Measurements from ENCODE around the gene PANK3.
"Not testable (repeated sequence)": the region's sequence is repeated elsewhere in the genome, so short reads cannot be mapped to it uniquely, and the experiment has no call there.

Gene PANK3

GRCh38 chr5:168591302-168592013, 12.3 kb upstream of the PANK3 start:
- Histone ChIP-seq H3K27me3 (ENCODE audit: control insufficient read depth, insufficient read depth, low read length) (no peaks in the 10 kb centered on the region), H3K4me1 (ENCODE audit: control insufficient read depth, low read depth, low read length) (no peaks in the 10 kb centered on the region), H3K27ac (ENCODE audit: low read length) (no peak overlapping the region), H3K36me3 (ENCODE audit: control insufficient read depth, low read depth, low read length) (no peaks in the 10 kb centered on the region), H3K9me3 (ENCODE audit: control insufficient read depth, low read depth, low read length) (no peaks in the 10 kb centered on the region), H3K4me3 (ENCODE audit: low read length) (no peak overlapping the region), H3K9ac (ENCODE audit: low read length) (no peak overlapping the region)

GRCh38 chr5:168590666-168591065, 11.5 kb upstream of the PANK3 start:
- H3K4me3 ChIP-seq (ENCODE audit: low read length) = no peak overlapping the region
- H3K36me3 ChIP-seq (ENCODE audit: control insufficient read depth, low read depth, low read length) = no peaks in the 10 kb centered on the region
- no peaks in the 10 kb centered on the region for H3K27me3 ChIP-seq (ENCODE audit: control insufficient read depth, insufficient read depth, low read length)
- no peak overlapping the region for H3K27ac ChIP-seq (ENCODE audit: low read length)
- H3K4me1 ChIP-seq (ENCODE audit: control insufficient read depth, low read depth, low read length) = no peaks in the 10 kb centered on the region
- H3K9me3 ChIP-seq (ENCODE audit: control insufficient read depth, low read depth, low read length) = no peaks in the 10 kb centered on the region
- H3K9ac ChIP-seq (ENCODE audit: low read length) = no peak overlapping the region

GRCh38 chr5:168587987-168588386, 8.8 kb upstream of the PANK3 start:
- H3K27ac ChIP-seq (ENCODE audit: low read length) = no peak overlapping the region
- no peaks in the 10 kb centered on the region for H3K9me3 ChIP-seq (ENCODE audit: control insufficient read depth, low read depth, low read length)
- H3K4me3 ChIP-seq (ENCODE audit: low read length) = no peak overlapping the region
- no peak overlapping the region for H3K9ac ChIP-seq (ENCODE audit: low read length)
- no peaks in the 10 kb centered on the region for H3K4me1 ChIP-seq (ENCODE audit: control insufficient read depth, low read depth, low read length)
- no peaks in the 10 kb centered on the region for H3K27me3 ChIP-seq (ENCODE audit: control insufficient read depth, insufficient read depth, low read length)
- no peaks in the 10 kb centered on the region for H3K36me3 ChIP-seq (ENCODE audit: control insufficient read depth, low read depth, low read length)

GRCh38 chr5:168585119-168585856, 6.1 kb upstream of the PANK3 start:
- Histone ChIP-seq H3K36me3 (ENCODE audit: control insufficient read depth, low read depth, low read length) (no peaks in the 10 kb centered on the region), H3K9me3 (ENCODE audit: control insufficient read depth, low read depth, low read length) (no peaks in the 10 kb centered on the region), H3K27me3 (ENCODE audit: control insufficient read depth, insufficient read depth, low read length) (no peaks in the 10 kb centered on the region), H3K4me1 (ENCODE audit: control insufficient read depth, low read depth, low read length) (peaks cover 3% of the 10 kb centered on the region), H3K9ac (ENCODE audit: low read length) (no peak overlapping the region), H3K27ac (ENCODE audit: low read length) (no peak overlapping the region), H3K4me3 (ENCODE audit: low read length) (no peak overlapping the region)

GRCh38 chr5:168583742-168584482, 4.7 kb upstream of the PANK3 start:
- Histone ChIP-seq H3K4me3 (ENCODE audit: low read length) (no peak overlapping the region), H3K36me3 (ENCODE audit: control insufficient read depth, low read depth, low read length) (no peaks in the 10 kb centered on the region), H3K9me3 (ENCODE audit: control insufficient read depth, low read depth, low read length) (no peaks in the 10 kb centered on the region), H3K27me3 (ENCODE audit: control insufficient read depth, insufficient read depth, low read length) (no peaks in the 10 kb centered on the region), H3K9ac (ENCODE audit: low read length) (no peak overlapping the region), H3K4me1 (ENCODE audit: control insufficient read depth, low read depth, low read length) (peaks cover 8% of the 10 kb centered on the region), H3K27ac (ENCODE audit: low read length) (no peak overlapping the region)

GRCh38 chr5:168580814-168581469, 1.8 kb upstream of the PANK3 start:
- not testable (repeated sequence) for H3K36me3 ChIP-seq (ENCODE audit: control insufficient read depth, low read depth, low read length); H3K9ac ChIP-seq (ENCODE audit: low read length); H3K4me3 ChIP-seq (ENCODE audit: low read length); H3K27ac ChIP-seq (ENCODE audit: low read length); H3K9me3 ChIP-seq (ENCODE audit: control insufficient read depth, low read depth, low read length); H3K27me3 ChIP-seq (ENCODE audit: control insufficient read depth, insufficient read depth, low read length)
- H3K4me1 ChIP-seq (ENCODE audit: control insufficient read depth, low read depth, low read length) = peaks cover 21% of the 10 kb centered on the region

GRCh38 chr5:168580227-168580508, 1.0 kb upstream of the PANK3 start:
- no peaks in the 10 kb centered on the region for H3K27me3 ChIP-seq (ENCODE audit: control insufficient read depth, insufficient read depth, low read length)
- peaks cover 24% of the 10 kb centered on the region for H3K4me1 ChIP-seq (ENCODE audit: control insufficient read depth, low read depth, low read length)
- H3K4me3 ChIP-seq (ENCODE audit: low read length) = peak overlapping the region; percentile 63
- peak overlapping the region; percentile 79 for H3K27ac ChIP-seq (ENCODE audit: low read length)
- peak overlapping the region; percentile 63 for H3K9ac ChIP-seq (ENCODE audit: low read length)
- H3K9me3 ChIP-seq (ENCODE audit: control insufficient read depth, low read depth, low read length) = no peaks in the 10 kb centered on the region
- H3K36me3 ChIP-seq (ENCODE audit: control insufficient read depth, low read depth, low read length) = peaks cover 4% of the 10 kb centered on the region

GRCh38 chr5:168579488-168580226, 489 bp upstream of the PANK3 start:
- Histone ChIP-seq H3K36me3 (ENCODE audit: control insufficient read depth, low read depth, low read length) (peaks cover 4% of the 10 kb centered on the region), H3K4me1 (ENCODE audit: control insufficient read depth, low read depth, low read length) (peaks cover 24% of the 10 kb centered on the region), H3K4me3 (ENCODE audit: low read length) (peak overlapping the region; percentile 98), H3K9ac (ENCODE audit: low read length) (peak overlapping the region; percentile 63), H3K27me3 (ENCODE audit: control insufficient read depth, insufficient read depth, low read length) (no peaks in the 10 kb centered on the region), H3K9me3 (ENCODE audit: control insufficient read depth, low read depth, low read length) (no peaks in the 10 kb centered on the region), H3K27ac (ENCODE audit: low read length) (peak overlapping the region; percentile 79)

GRCh38 chr5:168578006-168578405, 1.2 kb downstream of the PANK3 start:
- H3K9ac ChIP-seq (ENCODE audit: low read length) = peak overlapping the region; percentile 86
- H3K27me3 ChIP-seq (ENCODE audit: control insufficient read depth, insufficient read depth, low read length) = no peaks in the 10 kb centered on the region
- peaks cover 4% of the 10 kb centered on the region for H3K36me3 ChIP-seq (ENCODE audit: control insufficient read depth, low read depth, low read length)
- H3K9me3 ChIP-seq (ENCODE audit: control insufficient read depth, low read depth, low read length) = no peaks in the 10 kb centered on the region
- peaks cover 24% of the 10 kb centered on the region for H3K4me1 ChIP-seq (ENCODE audit: control insufficient read depth, low read depth, low read length)
- H3K4me3 ChIP-seq (ENCODE audit: low read length) = peak overlapping the region; percentile 98
- no peak overlapping the region for H3K27ac ChIP-seq (ENCODE audit: low read length)

GRCh38 chr5:168575391-168576372, 3.5 kb downstream of the PANK3 start:
- H3K36me3 ChIP-seq (ENCODE audit: control insufficient read depth, low read depth, low read length) = peaks cover 4% of the 10 kb centered on the region
- H3K4me1 ChIP-seq (ENCODE audit: control insufficient read depth, low read depth, low read length) = peaks cover 24% of the 10 kb centered on the region
- H3K27me3 ChIP-seq (ENCODE audit: control insufficient read depth, insufficient read depth, low read length) = no peaks in the 10 kb centered on the region
- H3K9me3 ChIP-seq (ENCODE audit: control insufficient read depth, low read depth, low read length) = no peaks in the 10 kb centered on the region
- H3K9ac ChIP-seq (ENCODE audit: low read length) = no peak overlapping the region
- H3K4me3 ChIP-seq (ENCODE audit: low read length) = peak overlapping the region; percentile 16
- no peak overlapping the region for H3K27ac ChIP-seq (ENCODE audit: low read length)

Data from iPS-18a (cell line).